ENCODE results near the gene LRRTM3.

DNA sequence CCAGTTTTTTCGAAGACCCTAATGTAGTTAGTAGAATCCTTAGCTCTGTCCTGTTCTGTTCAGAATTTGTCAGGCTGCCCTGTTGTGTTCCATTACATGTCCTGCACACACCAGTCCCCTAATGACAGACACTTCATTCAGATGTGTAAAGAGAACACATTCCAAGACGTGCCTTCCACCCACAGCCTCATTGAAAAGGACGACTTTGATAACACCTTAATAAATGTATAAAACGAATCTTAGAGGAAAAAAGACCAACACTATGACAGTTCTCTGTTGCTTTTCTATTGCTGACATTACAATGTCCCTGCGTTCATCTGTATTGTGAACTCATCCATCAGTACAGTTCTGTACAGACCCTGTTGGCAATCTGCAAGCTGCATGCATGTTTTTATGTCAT, 3.5 kb downstream of the LRRTM3 start:
- TF ChIP-seq NR3C1 (IDR thresholded peaks at IDR 0.05) (no peak), CBX2 (IDR thresholded peaks at IDR 0.05; ENCODE audit: borderline replicate concordance, low read depth) (no peak), POLR2AphosphoS2 (conservative IDR thresholded peaks at IDR 0.05; ENCODE audit: low read length) (no peak), POLR2A (IDR thresholded peaks at IDR 0.05; ENCODE audit: low read length) (no peak), MAZ (IDR thresholded peaks at IDR 0.05; ENCODE audit: borderline replicate concordance, low read depth, low read length) (no peak), EP300 (IDR thresholded peaks at IDR 0.05) (no peak), HDAC2 (IDR thresholded peaks at IDR 0.05) (no peak), FOSB (CRISPR knock-in tag; IDR thresholded peaks at IDR 0.05) (no peak), CEBPB (IDR thresholded peaks at IDR 0.05) (no peak), TP53 (CRISPR knock-in tag; IDR thresholded peaks at IDR 0.05) (no peak)
- TF ChIP-seq, protein P1, sequence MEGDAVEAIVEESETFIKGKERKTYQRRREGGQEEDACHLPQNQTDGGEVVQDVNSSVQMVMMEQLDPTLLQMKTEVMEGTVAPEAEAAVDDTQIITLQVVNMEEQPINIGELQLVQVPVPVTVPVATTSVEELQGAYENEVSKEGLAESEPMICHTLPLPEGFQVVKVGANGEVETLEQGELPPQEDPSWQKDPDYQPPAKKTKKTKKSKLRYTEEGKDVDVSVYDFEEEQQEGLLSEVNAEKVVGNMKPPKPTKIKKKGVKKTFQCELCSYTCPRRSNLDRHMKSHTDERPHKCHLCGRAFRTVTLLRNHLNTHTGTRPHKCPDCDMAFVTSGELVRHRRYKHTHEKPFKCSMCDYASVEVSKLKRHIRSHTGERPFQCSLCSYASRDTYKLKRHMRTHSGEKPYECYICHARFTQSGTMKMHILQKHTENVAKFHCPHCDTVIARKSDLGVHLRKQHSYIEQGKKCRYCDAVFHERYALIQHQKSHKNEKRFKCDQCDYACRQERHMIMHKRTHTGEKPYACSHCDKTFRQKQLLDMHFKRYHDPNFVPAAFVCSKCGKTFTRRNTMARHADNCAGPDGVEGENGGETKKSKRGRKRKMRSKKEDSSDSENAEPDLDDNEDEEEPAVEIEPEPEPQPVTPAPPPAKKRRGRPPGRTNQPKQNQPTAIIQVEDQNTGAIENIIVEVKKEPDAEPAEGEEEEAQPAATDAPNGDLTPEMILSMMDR (IDR thresholded peaks at IDR 0.05) = no peak
- TF ChIP-seq, protein P2, sequence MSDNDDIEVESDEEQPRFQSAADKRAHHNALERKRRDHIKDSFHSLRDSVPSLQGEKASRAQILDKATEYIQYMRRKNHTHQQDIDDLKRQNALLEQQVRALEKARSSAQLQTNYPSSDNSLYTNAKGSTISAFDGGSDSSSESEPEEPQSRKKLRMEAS (IDR thresholded peaks at IDR 0.05) = no peak
